Fibroblast of villous mesenchyme (primary cell): ENCODE measurements around the gene LNP1. TPM values are rescaled to one million over a fixed set of nuclear protein-coding genes. Genes with fewer than 3 reads are reported as not detected.
A peak's percentile ranks its signal among the peaks of the same experiment; 100 is the strongest.

Experiments
- DNase-seq: peaks from one replicate; pipeline ENCODE4 v3.0.0-alpha.2; 2010; ENCODE audit warnings: low read depth
- H3K4me3 ChIP-seq: 2 replicates; pipeline ENCODE4 v1.5.1; 2011; ENCODE audit warnings: low read depth, mild to moderate bottlenecking, low read length
- CTCF ChIP-seq: IDR thresholded peaks from 2 replicates; pipeline ENCODE4 v1.5.1; 2012; ENCODE audit warnings: low read depth, mild to moderate bottlenecking, low read length; ENCODE audit not compliant: insufficient read depth
- total RNA-seq: library from RNA; depleted of rRNA; stranded (reverse); fragments of >200 nt; gene quantifications from 2 replicates; pipeline ENCODE4 v1.2.3, GENCODE V29; 2012

The LNP1 gene
- total RNA-seq, 1 donor = 4.7 TPM

DNA sequence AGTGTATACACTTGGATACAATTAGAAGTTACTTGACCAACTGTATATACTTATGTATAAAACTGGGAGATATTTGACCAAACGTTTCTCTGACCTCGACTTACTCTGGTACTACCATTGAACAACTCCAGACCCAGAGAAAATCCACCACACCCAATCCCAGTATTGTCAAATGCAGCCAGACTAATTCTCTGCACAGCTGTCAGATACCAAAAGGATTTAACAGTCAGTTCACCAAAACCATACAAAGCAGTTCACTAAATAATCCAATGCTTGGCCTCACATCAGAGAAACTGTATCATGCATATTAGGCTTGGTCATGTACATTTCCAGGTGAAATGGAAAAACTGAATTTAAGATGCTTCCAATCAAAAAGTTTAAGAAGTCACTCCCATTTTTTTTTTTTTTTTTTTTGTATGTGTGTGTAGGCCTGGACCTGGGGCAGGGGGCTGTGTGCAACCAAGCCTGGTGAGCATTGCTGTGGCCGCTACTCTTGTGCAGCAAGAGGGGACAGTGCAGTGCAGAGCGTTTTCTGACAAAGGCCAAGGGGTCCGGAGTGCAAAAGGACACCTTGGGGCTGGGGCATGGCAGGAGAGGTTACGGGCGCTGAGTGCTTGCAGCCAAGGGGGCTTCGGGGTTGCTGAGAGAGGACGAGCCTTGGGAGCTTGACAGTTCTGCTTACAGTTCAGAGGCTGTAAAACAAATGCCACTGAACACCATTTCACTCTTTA, 1.8 kb upstream of the LNP1 start:
- H3K4me3 ChIP-seq = peak overlapping the region; percentile 94
- DNase-seq = no peak
- TF ChIP-seq CTCF = no peak

GRCh38 chr3:100400419-100400779, 940 bp upstream of the LNP1 start:
- no peak for TF ChIP-seq CTCF
- DNase-seq = no peak
- peak overlapping the region; percentile 94 for H3K4me3 ChIP-seq

DNA sequence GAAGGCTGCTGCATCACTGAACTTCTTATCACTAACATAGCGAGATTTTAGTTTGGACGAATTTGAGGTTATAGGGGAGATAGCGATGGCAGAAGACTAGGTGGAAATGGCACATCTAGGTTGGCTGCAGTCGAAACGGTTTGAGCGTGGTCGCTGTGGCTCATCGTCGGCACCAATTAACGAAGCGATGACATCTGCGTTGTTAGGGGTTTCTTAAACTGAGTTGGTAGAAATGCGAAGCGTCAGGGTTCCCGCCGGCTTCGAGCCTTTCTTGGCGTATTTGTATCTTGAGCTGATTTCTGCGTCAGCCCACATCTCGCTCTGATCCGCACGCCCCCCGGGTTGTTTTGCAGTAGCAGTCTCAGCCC, 319 bp downstream of the LNP1 start:
- TF ChIP-seq CTCF = no peak
- H3K4me3 ChIP-seq = peak overlapping the region; percentile 94
- DNase-seq = no peak

- peak overlapping the region; percentile 94 for H3K4me3 ChIP-seq
- no peak for TF ChIP-seq CTCF
- peak; percentile 47 for DNase-seq
Measured at GRCh38 chr3:100402256-100402655, 917 bp downstream of the LNP1 start.

GRCh38 chr3:100402891-100403290, 1.6 kb downstream of the LNP1 start:
- DNase-seq = no peak
- no peak for TF ChIP-seq CTCF
- H3K4me3 ChIP-seq = peak overlapping the region; percentile 94

DNA sequence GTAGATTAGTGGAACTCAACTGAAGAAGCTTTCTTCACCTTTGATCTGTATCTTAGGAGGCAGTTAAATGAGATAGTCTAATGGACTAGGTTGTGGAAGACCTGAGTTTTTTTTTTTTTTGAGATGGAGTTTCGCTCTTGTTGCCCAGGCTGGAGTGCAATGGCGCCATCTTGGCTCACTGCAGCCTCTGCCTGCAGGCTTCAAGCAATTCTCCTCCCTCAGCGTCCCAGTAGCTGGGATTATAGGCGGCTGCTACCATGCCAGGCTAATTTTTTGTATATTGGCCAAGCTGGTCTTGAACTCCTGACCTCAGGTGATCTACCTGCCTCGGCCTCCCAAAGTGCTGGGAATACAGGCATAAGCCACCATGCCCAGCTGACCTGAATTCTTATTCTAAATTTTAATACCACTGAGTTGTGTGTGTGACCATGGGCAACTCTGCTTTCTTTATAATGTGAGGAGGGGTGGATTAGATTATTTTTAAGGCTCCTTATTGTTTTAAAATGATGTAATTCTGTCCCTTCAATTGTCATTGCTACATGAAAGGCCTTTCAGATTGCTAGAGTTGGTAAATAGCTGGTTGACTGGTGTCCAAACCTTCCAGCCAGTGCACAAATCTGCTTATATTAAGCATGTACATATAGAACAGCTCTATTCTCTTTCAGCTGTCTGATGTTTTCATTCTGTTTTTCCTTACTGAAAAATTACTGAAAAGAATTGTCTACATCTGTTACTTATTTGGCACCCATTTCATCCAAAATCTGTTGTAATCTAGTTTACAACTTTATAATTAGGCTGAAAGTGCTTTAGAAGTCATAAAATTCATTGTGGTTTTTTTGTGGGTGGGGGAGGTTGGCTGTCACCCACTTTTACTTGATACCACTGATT, 2.3 kb downstream of the LNP1 start:
- peak; percentile 16 for DNase-seq
- no peak for TF ChIP-seq CTCF
- H3K4me3 ChIP-seq = peak overlapping the region; percentile 94
